IMR-90 (cell line): ENCODE data around the gene SLC16A5. TPM values are rescaled to one million over a fixed set of nuclear protein-coding genes. Genes with fewer than 3 reads are reported as not detected.

ENCODE experiments used
- ATAC-seq: fragments of 200-7000 bp; cut with Tn5 transposase; 2 replicates; pipeline ENCODE4 v1.9.1; 2020; ENCODE audit warnings: low read depth, mild to moderate bottlenecking, moderate library complexity
- BruUV-seq: library from RNA; stranded (reverse); fragments of 400-500 nt; replicated peaks from 2 replicates; lab custom pipeline; 2021; lab: Mats Ljungman, UMichigan
- CTCF ChIA-PET: fragments of 300-600 bp; formaldehyde crosslinking; extraction: SDS; loops from one replicate; lab custom pipeline; 2021; ENCODE audit warnings: antibody characterized with exemption; lab: Yijun Ruan, JAX
- POLR2A ChIA-PET: fragments of 300-600 bp; sonication (Branson Sonifier 250); formaldehyde crosslinking; loops from one replicate; lab custom pipeline; 2022; ENCODE audit warnings: antibody characterized with exemption; ENCODE audit not compliant: unreplicated experiment; lab: Charles Lee
- DNase-seq: peaks from one replicate; pipeline ENCODE4 v3.0.0; 2013
- H2AFZ ChIP-seq: replicated peaks from 2 replicates; pipeline ENCODE3; 2013; ENCODE audit warnings: low read length, mild to moderate bottlenecking; ENCODE audit not compliant: poor library complexity
- H2AK5ac ChIP-seq: 2 replicates; pipeline ENCODE4 v1.6.1; 2013; ENCODE audit warnings: low read depth, low read length, inconsistent platforms
- H2AK9ac ChIP-seq: replicated peaks from 2 replicates; pipeline ENCODE3; 2013; ENCODE audit warnings: mild to moderate bottlenecking, low read depth, low read length, moderate library complexity; ENCODE audit not compliant: poor library complexity
- H2BK120ac ChIP-seq: 2 replicates; pipeline ENCODE4 v1.6.1; 2013; ENCODE audit warnings: low read depth, low read length, inconsistent platforms
- H2BK15ac ChIP-seq: 3 replicates; pipeline ENCODE4 v1.6.1; 2013; ENCODE audit warnings: low read depth, low read length, inconsistent platforms
- H2BK20ac ChIP-seq: 2 replicates; pipeline ENCODE4 v1.6.1; 2013; ENCODE audit warnings: low read depth, mild to moderate bottlenecking, inconsistent platforms, low read length, moderate library complexity
- H2BK5ac ChIP-seq: 2 replicates; pipeline ENCODE4 v1.6.1; 2013; ENCODE audit warnings: mild to moderate bottlenecking, low read depth, low read length, inconsistent platforms; ENCODE audit not compliant: poor library complexity, severe bottlenecking
- H3K14ac ChIP-seq: replicated peaks from 2 replicates; pipeline ENCODE4 v1.6.1; 2013; ENCODE audit warnings: low read depth, low read length, inconsistent platforms
- H3K18ac ChIP-seq: 2 replicates; pipeline ENCODE4 v1.6.1; 2013; ENCODE audit warnings: low read depth, low read length, control low read depth
- H3K23ac ChIP-seq: 2 replicates; pipeline ENCODE4 v1.6.1; 2013; ENCODE audit warnings: low read depth, low read length, inconsistent platforms
- H3K27ac ChIP-seq: 2 replicates; pipeline ENCODE4 v1.5.1; 2013; ENCODE audit warnings: mild to moderate bottlenecking, control low read depth, low read length; ENCODE audit not compliant: insufficient read depth
- H3K27me3 ChIP-seq: 2 replicates; pipeline ENCODE4 v1.6.1; 2013; ENCODE audit warnings: low read length; ENCODE audit not compliant: control insufficient read depth, insufficient read depth
- H3K36me3 ChIP-seq: 2 replicates; pipeline ENCODE4 v1.6.1; 2013; ENCODE audit warnings: low read length, mixed read lengths; ENCODE audit not compliant: control insufficient read depth, insufficient read depth
- H3K4ac ChIP-seq: 2 replicates; pipeline ENCODE4 v1.6.1; 2013; ENCODE audit warnings: low read depth, low read length, inconsistent platforms
- H3K4me1 ChIP-seq: 2 replicates; pipeline ENCODE4 v1.6.1; 2013; ENCODE audit warnings: low read length, mixed read lengths; ENCODE audit not compliant: control insufficient read depth, insufficient read depth
- H3K4me2 ChIP-seq: 2 replicates; pipeline ENCODE4 v1.6.1; 2013; ENCODE audit warnings: low read depth, mild to moderate bottlenecking, control low read depth, low read length, moderate library complexity
- H3K4me3 ChIP-seq: 2 replicates; pipeline ENCODE4 v1.5.1; 2013; ENCODE audit warnings: low read depth, mild to moderate bottlenecking, control low read depth, low read length, moderate library complexity; ENCODE audit not compliant: insufficient read depth
- H3K56ac ChIP-seq: 2 replicates; pipeline ENCODE4 v1.6.1; 2013; ENCODE audit warnings: low read length, inconsistent platforms; ENCODE audit not compliant: insufficient read depth; ENCODE audit errors: extremely low read depth
- H3K79me1 ChIP-seq, 2 experiments: 2 replicates each; pipeline ENCODE4 v1.6.1; 2013; ENCODE audit warnings: low read length in 2 of 2, inconsistent platforms in 1 of 2, low read depth in 1 of 2
- H3K9ac ChIP-seq: 2 replicates; pipeline ENCODE4 v1.6.1; 2013; ENCODE audit warnings: low read depth, low read length, control low read depth
- H3K9me1 ChIP-seq: 2 replicates; pipeline ENCODE4 v1.6.1; 2013; ENCODE audit warnings: low read length, inconsistent platforms; ENCODE audit not compliant: insufficient read depth
- H3K9me3 ChIP-seq: 2 replicates; pipeline ENCODE4 v1.6.1; 2013; ENCODE audit warnings: low read length; ENCODE audit not compliant: control insufficient read depth, insufficient read depth
- H4K20me1 ChIP-seq: 2 replicates; pipeline ENCODE4 v1.6.1; 2013; ENCODE audit warnings: low read length, inconsistent platforms; ENCODE audit not compliant: insufficient read depth
- H4K5ac ChIP-seq: 2 replicates; pipeline ENCODE4 v1.6.1; 2013; ENCODE audit warnings: mild to moderate bottlenecking, low read depth, low read length, control low read depth
- H4K8ac ChIP-seq, 2 experiments: 2 replicates each; pipeline ENCODE4 v1.6.1; 2013; ENCODE audit warnings: low read depth in 2 of 2, low read length in 2 of 2, control low read depth in 1 of 2, inconsistent platforms in 1 of 2
- H4K91ac ChIP-seq: 2 replicates; pipeline ENCODE4 v1.6.1; 2013; ENCODE audit warnings: low read depth, low read length, inconsistent platforms; ENCODE audit not compliant: insufficient read depth
- BHLHE40 ChIP-seq: fragments of 150-350 bp; IDR thresholded peaks from 2 replicates; pipeline ENCODE4 v1.6.1; 2016; ENCODE audit warnings: mild to moderate bottlenecking, low read depth, low read length
- CEBPB ChIP-seq: IDR thresholded peaks from 2 replicates; pipeline ENCODE4 v1.6.1; 2012; ENCODE audit warnings: low read depth, low read length, improper control_type of control experiment
- CHD1 ChIP-seq: IDR thresholded peaks from 2 replicates; pipeline ENCODE4 v1.6.1; 2012; ENCODE audit warnings: low read depth, low read length, improper control_type of control experiment
- CTCF ChIP-seq: conservative IDR thresholded peaks from 2 replicates; pipeline ENCODE4 v1.5.1; 2012; ENCODE audit warnings: mild to moderate bottlenecking, low read depth, low read length, improper control_type of control experiment
- ELK1 ChIP-seq: fragments of 150-350 bp; IDR thresholded peaks from 2 replicates; pipeline ENCODE4 v1.6.1; 2016; ENCODE audit warnings: low read depth, mild to moderate bottlenecking, low read length, moderate library complexity, borderline replicate concordance
- FOS ChIP-seq: fragments of 150-350 bp; IDR thresholded peaks from 2 replicates; pipeline ENCODE4 v1.6.1; 2016; ENCODE audit warnings: low read depth, low read length
- MAZ ChIP-seq: IDR thresholded peaks from 2 replicates; pipeline ENCODE4 v1.6.1; 2012; ENCODE audit warnings: low read depth, mild to moderate bottlenecking, low read length, improper control_type of control experiment, moderate library complexity, borderline replicate concordance
- MXI1 ChIP-seq: IDR thresholded peaks from 2 replicates; pipeline ENCODE4 v1.6.1; 2012; ENCODE audit warnings: low read depth, mild to moderate bottlenecking, low read length, moderate library complexity, borderline replicate concordance
- NFE2L2 ChIP-seq: fragments of 150-350 bp; IDR thresholded peaks from 2 replicates; pipeline ENCODE4 v1.6.1; 2016; ENCODE audit warnings: low read depth, mild to moderate bottlenecking, low read length
- RAD21 ChIP-seq: IDR thresholded peaks from 2 replicates; pipeline ENCODE4 v1.6.1; 2012; ENCODE audit warnings: low read length, improper control_type of control experiment
- SMC3 ChIP-seq: fragments of 150-350 bp; IDR thresholded peaks from 2 replicates; pipeline ENCODE4 v1.6.1; 2016; ENCODE audit warnings: low read depth, mild to moderate bottlenecking, antibody characterized with exemption, low read length, moderate library complexity
- USF2 ChIP-seq: fragments of 150-350 bp; IDR thresholded peaks from 2 replicates; pipeline ENCODE4 v1.6.1; 2017; ENCODE audit warnings: mild to moderate bottlenecking, antibody characterized with exemption, low read length, low read depth
- WGBS, 2 experiments: methylation state at CpG; one replicate each; pipeline versions ENCODE4 v1.1.5 to v1.1.7; 2013; ENCODE audit warnings: missing lambda C conversion rate in 2 of 2; ENCODE audit not compliant: insufficient read length in 1 of 2; ENCODE audit errors: extremely low coverage in 2 of 2; 5-methylcytosine and 5-hydroxymethylcytosine counted together
- dilution Hi-C: fragments of 300-500 bp; cut with HindIII; formaldehyde crosslinking; loops from one replicate; pipeline ENCODE4 v1.14.3; 2018; ENCODE audit warnings: low sequenced_read_pairs; ENCODE audit not compliant: unreplicated experiment
- in situ Hi-C: fragments of 300-500 bp; cut with MboI; formaldehyde crosslinking; loops from 3 replicates; pipeline ENCODE4 v1.14.3; 2019; ENCODE audit warnings: low sequenced_read_pairs, inconsistent platforms, mixed read lengths
- intact Hi-C: fragments of 100-400 bp; cut with micrococcal nuclease; formaldehyde crosslinking; loops from 2 replicates; pipeline ENCODE4 v1.10.0; 2022
- polyA plus RNA-seq, 3 experiments: library from polyadenylated mRNA; depleted of rRNA; stranded (reverse); fragments of >200 nt; gene quantifications; 2 replicates each; pipeline ENCODE4 v1.2.3, GENCODE V29; 2012; ENCODE audit warnings: low replicate concordance in 1 of 3
- total RNA-seq: library from RNA; depleted of rRNA; stranded (reverse); fragments of >200 nt; gene quantifications from 2 replicates; pipeline ENCODE4 v1.2.3, GENCODE V29; 2012

The SLC16A5 gene
- total and polyA plus RNA-seq, 2 of the 4 experiments (the other 2 are of a cell fraction): 1.8 to 7.1 TPM

- intact Hi-C loops (no loop called here), in situ Hi-C loops (no loop called here), dilution Hi-C loops (no loop called here)
- Histone ChIP-seq H3K4me2 (no peak overlapping the region), H4K5ac (no peak overlapping the region), H2BK20ac (no peak overlapping the region), H3K23ac (no peak overlapping the region), H3K18ac (no peak overlapping the region), H3K9me1 (peaks cover 22% of the 10 kb centered on the region), H2AK5ac (no peak overlapping the region), H2BK15ac (no peak overlapping the region), H3K79me1 (peaks cover 8 to 66% of the 10 kb centered on the region in 2 experiments), H3K4me3 (no peak overlapping the region), H3K4me1 (no peaks in the 10 kb centered on the region; the same call in 1 of the 2 replicates), H4K91ac (no peak overlapping the region), H3K9ac (no peak overlapping the region), H3K27me3 (no peaks in the 10 kb centered on the region), H3K4ac (no peak overlapping the region), H2AFZ (peak overlapping the region; percentile 46), H2BK120ac (no peak overlapping the region), H3K27ac (no peak overlapping the region), H3K36me3 (peaks cover 15% of the 10 kb centered on the region), H3K14ac (no peak overlapping the region), H3K56ac (no peak overlapping the region), H4K8ac (no peak overlapping the region), H2AK9ac (peak overlapping the region; percentile 44), H4K20me1 (peaks cover 12% of the 10 kb centered on the region), H2BK5ac (no peak overlapping the region), H3K9me3 (no peaks in the 10 kb centered on the region)
- CTCF ChIA-PET: interaction anchor here (1.1 kb wide), 1 partner anchor 14 kb away, joined by 3 read pairs; no protein-coding TSS in a partner anchor
- POLR2A ChIA-PET: no interaction called here
- ATAC-seq (no peak), DNase-seq (no peak)
- no peak for TF ChIP-seq MXI1
- TF ChIP-seq MAZ: no peak
- no peak for TF ChIP-seq FOS
- TF ChIP-seq ELK1: no peak
- TF ChIP-seq CTCF: no peak
- no peak for TF ChIP-seq CHD1
- TF ChIP-seq NFE2L2: no peak
- no peak for TF ChIP-seq RAD21
- TF ChIP-seq BHLHE40: no peak
- TF ChIP-seq CEBPB: no peak
- TF ChIP-seq USF2: no peak
- TF ChIP-seq SMC3: no peak
- no TSS peak for BruUV-seq
- WGBS, 2 experiments: 100% methylated on average over 2 of the region's 9 CpGs; no CpG with 5 or more reads in 1 of the 2 experiments
These were observed 41.8 kb downstream of the SLC16A5 start for GRCh38 chr17:75129576-75129975.
